SJSA1 (cell line): Measurements from ENCODE around the gene EDRF1. TPM values are rescaled to one million over a fixed set of nuclear protein-coding genes. Genes with fewer than 3 reads are reported as not detected.

Experiments used
- DNase-seq, 2 experiments: peaks; one replicate each; pipeline ENCODE4 v3.0.0-alpha.2; 2015 to 2020; ENCODE audit warnings: low spot score in 2 of 2, low read depth in 1 of 2
- H3K27ac ChIP-seq: fragments of 250-450 bp; sonication (Bioruptor Pico); 2 replicates; pipeline ENCODE4 v1.5.1; 2020; ENCODE audit warnings: mild to moderate bottlenecking, moderate library complexity
- H3K27me3 ChIP-seq: fragments of 250-450 bp; sonication (Bioruptor Pico); replicated peaks from 2 replicates; pipeline ENCODE4 v1.5.1; 2020; ENCODE audit warnings: mild to moderate bottlenecking, moderate library complexity
- H3K36me3 ChIP-seq: fragments of 250-450 bp; sonication (Bioruptor Pico); 2 replicates; pipeline ENCODE4 v1.5.1; 2020; ENCODE audit warnings: mild to moderate bottlenecking
- H3K4me1 ChIP-seq: fragments of 250-450 bp; sonication (Bioruptor Pico); replicated peaks from 2 replicates; pipeline ENCODE4 v1.6.1; 2021; ENCODE audit warnings: mild to moderate bottlenecking
- H3K4me3 ChIP-seq: fragments of 250-450 bp; sonication (Bioruptor Pico); 2 replicates; pipeline ENCODE4 v1.5.1; 2020; ENCODE audit warnings: mild to moderate bottlenecking
- H3K9me3 ChIP-seq: fragments of 250-450 bp; sonication (Bioruptor Pico); replicated peaks from 2 replicates; pipeline ENCODE4 v1.5.1; 2020; ENCODE audit warnings: mild to moderate bottlenecking
- total RNA-seq: library from RNA; depleted of rRNA; stranded (reverse); fragments of >200 nt; shearing (Covaris generic); gene quantifications from 2 replicates; pipeline ENCODE4 v1.2.3, GENCODE V29; 2014

The EDRF1 gene
- total RNA-seq, 1 experiment from 2014 or later: 32.8 TPM

DNA sequence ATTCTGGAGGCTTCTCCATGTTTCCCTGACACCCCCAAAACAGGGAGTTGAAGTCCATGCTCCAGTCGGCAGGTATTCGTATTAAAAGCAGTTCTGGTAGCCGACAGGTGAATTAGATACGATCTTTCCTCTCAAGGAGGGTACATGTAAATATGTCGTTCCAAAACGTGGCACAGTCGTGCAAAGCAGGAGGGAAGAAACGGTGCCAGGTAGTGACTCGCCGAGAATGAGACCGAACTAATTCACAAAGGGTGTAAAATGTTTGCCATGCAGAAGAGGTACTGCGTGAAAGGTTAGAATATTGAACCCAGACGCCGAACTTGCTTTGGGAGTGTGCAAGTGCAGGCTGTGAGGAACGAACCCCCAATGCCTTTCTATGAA is 483 bp downstream of the EDRF1 start:
- Histone ChIP-seq H3K27me3 (no peaks in the 10 kb centered on the region), H3K36me3 (peaks cover 50% of the 10 kb centered on the region), H3K27ac (peak overlapping the region; percentile 71), H3K4me1 (peaks cover 7% of the 10 kb centered on the region; the same call in 1 of the 2 replicates), H3K4me3 (peak overlapping the region; percentile 82), H3K9me3 (no peaks in the 10 kb centered on the region)
- DNase-seq: no peak

DNA sequence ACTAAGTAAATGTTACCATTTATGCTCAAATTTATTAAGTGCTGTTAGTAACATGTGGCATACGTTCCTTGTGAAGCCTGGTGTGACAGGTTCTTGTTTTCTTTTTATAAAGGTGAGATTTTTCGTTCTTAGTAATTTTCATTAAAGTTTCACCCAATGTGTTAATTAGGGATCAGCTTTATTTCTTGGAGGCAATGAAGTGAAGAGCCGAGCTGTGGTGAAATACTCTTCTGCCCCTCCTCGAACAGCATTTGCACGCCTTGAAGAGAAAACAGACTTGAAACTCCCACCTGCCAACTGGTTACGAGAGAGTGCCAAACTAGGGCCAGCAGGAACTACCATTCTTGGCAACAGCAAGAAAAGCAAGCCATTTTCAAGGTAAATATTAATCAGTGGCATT is 1.5 kb downstream of the EDRF1 start:
- Histone ChIP-seq H3K4me3 (no peak overlapping the region), H3K9me3 (no peaks in the 10 kb centered on the region), H3K27me3 (no peaks in the 10 kb centered on the region), H3K27ac (no peak overlapping the region), H3K4me1 (peaks cover 7% of the 10 kb centered on the region; the same call in 1 of the 2 replicates), H3K36me3 (peaks cover 59% of the 10 kb centered on the region)
- DNase-seq: no peak

DNA sequence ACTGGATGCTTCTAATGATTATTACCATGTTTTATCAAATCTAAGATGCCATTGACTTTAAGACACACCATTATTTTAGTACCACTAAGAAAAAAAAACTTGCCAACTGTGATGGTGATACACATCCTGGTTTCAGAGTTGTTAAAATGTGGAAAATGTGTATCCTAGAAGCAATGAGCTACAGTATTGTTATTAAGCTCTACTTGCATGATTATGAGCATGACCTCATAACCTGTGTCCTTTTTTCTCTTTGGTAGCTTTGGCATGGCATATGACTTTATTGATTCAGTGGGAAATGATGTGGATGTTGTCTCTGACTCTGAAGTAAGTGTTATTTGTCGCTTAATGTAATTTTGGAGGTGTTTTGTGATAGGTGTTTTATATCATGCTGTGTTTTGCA is 3.3 kb downstream of the EDRF1 start:
- Histone ChIP-seq H3K9me3 (no peaks in the 10 kb centered on the region), H3K4me1 (peaks cover 7% of the 10 kb centered on the region; the same call in 1 of the 2 replicates), H3K36me3 (peaks cover 76% of the 10 kb centered on the region), H3K27ac (no peak overlapping the region), H3K4me3 (no peak overlapping the region), H3K27me3 (no peaks in the 10 kb centered on the region)
- DNase-seq: no peak

DNA sequence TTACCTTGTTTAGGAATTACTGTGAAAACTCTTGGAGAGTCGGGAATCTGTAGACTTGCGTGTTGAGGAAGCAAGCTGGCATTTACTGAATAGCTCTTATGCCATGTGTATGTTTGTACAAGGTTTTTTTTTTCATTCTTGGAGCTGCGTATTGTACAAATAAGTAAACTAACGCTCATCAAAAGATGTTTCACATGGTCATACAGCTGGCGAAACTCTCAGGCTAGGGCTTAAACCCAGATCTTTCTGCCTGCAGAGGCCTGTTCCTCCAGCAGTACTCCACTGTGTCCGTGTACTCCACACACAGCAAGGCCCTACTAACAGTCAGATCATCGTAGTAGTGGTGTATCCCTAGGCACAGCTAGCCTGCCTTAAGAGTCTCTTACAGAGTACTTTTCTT is 7.4 kb downstream of the EDRF1 start:
- peaks cover 96% of the 10 kb centered on the region for H3K36me3 ChIP-seq
- no peak overlapping the region for H3K27ac ChIP-seq
- no peak for DNase-seq
- no peak overlapping the region for H3K4me3 ChIP-seq
- no peaks in the 10 kb centered on the region for H3K27me3 ChIP-seq
- H3K4me1 ChIP-seq: no peaks in the 10 kb centered on the region
- no peaks in the 10 kb centered on the region for H3K9me3 ChIP-seq

DNA sequence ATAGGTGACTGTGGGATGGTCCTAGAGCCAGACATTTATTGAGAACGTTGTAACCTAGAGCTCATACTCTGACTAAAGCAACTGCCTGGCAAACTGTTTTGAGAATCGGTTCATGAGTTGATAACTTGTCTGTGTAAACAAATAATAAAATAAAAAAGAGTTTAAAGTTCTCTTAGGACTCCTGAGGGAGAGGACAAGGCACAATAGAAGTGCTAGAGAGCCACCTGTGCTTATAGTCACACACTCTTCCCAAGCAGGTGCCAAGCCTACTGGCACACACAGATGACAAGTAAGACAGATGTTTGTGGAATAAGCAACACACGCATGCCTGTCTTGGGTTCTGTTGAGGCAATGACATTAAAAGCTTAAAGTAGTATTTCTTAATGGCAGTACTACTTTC is 7.9 kb downstream of the EDRF1 start:
- peaks cover 96% of the 10 kb centered on the region for H3K36me3 ChIP-seq
- no peaks in the 10 kb centered on the region for H3K27me3 ChIP-seq
- H3K9me3 ChIP-seq: no peaks in the 10 kb centered on the region
- H3K27ac ChIP-seq: no peak overlapping the region
- H3K4me1 ChIP-seq: no peaks in the 10 kb centered on the region
- DNase-seq: no peak
- no peak overlapping the region for H3K4me3 ChIP-seq

DNA sequence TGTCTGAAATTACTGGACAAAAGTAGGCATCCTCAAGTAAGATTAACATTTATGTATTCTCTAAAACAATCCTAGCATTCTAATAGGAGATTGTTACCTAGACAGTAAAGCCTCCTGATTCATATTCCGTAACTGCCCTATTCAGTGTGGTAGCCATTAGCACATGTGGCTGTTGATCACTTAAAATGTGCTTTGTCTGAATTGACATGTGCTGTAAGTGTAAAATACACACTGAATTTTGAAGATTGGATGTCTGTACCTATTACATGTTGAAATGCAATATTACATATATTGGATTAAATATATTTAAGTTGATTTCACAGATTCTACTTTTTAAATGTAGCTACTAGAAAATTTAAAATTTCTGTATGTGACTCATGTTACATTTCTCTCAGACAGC is 14.6 kb downstream of the EDRF1 start:
- peaks cover 98% of the 10 kb centered on the region for H3K36me3 ChIP-seq

DNA sequence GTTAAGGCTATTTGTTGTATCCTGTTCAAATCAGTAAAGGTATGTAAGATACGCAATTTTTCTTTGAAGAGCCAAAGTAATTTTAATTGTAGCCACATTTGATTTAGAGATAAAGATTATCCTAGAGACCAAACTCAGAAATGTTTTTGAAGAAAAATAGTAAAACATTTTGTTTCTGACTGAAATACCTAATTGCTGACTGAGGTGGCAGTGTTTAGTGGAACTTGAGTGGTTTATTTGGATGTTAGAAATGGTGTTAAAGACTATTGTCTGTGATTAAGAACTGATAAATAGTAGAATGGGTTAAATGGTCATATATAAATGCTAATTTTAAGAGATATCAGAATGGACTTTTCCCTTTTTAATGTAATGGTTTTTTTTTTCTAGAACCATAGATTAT is 15.3 kb downstream of the EDRF1 start:
- DNase-seq: no peak
- Histone ChIP-seq H3K4me3 (no peak overlapping the region), H3K36me3 (peaks cover 98% of the 10 kb centered on the region), H3K27ac (no peak overlapping the region), H3K9me3 (no peaks in the 10 kb centered on the region), H3K27me3 (no peaks in the 10 kb centered on the region), H3K4me1 (no peaks in the 10 kb centered on the region)

More for the DNA sequence above, 14.6 kb downstream of the EDRF1 start:
- no peak overlapping the region for H3K27ac ChIP-seq
- no peak for DNase-seq
- H3K9me3 ChIP-seq: no peaks in the 10 kb centered on the region
- no peaks in the 10 kb centered on the region for H3K4me1 ChIP-seq
- H3K27me3 ChIP-seq: no peaks in the 10 kb centered on the region
- H3K4me3 ChIP-seq: no peak overlapping the region

DNA sequence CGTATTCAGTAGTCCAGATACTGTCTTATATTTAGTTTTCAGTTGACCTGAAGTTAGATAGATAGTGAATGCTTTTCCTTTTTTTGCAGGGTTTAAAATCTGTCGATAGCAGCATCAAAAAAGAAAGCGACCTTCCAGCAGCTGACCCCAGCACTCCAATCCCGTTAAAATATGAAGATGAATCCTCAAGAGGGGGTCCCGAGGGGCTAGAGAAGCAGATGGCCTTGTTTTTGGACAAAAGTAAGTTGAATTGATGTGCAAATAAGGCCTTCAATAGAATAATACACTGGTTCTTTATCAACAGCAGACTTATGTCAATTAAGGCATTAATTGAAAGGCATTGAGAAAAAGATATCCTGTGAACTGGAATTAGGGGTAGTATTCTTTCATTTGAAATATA is 18.7 kb downstream of the EDRF1 start:
- no peak for DNase-seq
- H3K27ac ChIP-seq: no peak overlapping the region
- H3K4me1 ChIP-seq: no peaks in the 10 kb centered on the region
- H3K4me3 ChIP-seq: no peak overlapping the region
- no peaks in the 10 kb centered on the region for H3K27me3 ChIP-seq
- no peaks in the 10 kb centered on the region for H3K9me3 ChIP-seq
- peaks cover 97% of the 10 kb centered on the region for H3K36me3 ChIP-seq

DNA sequence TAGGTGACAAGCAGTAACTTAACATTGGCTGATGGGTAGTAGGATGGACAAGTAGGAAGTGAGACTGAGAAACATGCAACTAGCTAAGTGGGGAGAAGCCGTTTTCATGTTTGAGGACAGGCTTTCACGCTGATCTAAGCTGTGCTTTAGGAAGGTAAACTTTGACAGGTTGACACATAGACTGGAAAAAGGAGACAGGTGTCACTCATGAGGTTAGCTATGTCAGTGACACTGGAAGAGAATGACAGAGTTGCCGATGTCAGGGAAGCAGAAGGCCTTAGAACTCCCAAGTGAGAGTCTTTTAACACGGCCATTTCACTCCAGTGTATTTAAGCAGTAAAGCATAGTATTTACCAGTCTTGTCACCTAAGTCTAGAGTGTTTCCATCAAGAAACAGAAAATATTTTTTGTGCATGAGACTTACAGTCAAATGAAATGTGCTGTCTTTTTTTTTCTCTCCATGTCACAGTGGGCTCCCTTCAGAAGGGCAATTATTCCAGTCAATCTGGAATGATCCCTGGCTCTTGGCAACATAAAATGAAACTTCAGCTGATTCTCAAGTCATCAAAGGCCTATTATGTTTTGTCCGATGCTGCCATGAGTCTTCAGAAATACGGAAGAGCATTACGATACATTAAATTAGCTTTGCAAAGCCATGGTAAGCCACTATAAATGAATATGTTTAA is 20.6 kb downstream of the EDRF1 start:
- Histone ChIP-seq H3K4me3 (no peak overlapping the region), H3K27ac (no peak overlapping the region), H3K27me3 (no peaks in the 10 kb centered on the region), H3K4me1 (no peaks in the 10 kb centered on the region), H3K9me3 (no peaks in the 10 kb centered on the region), H3K36me3 (peaks cover 95% of the 10 kb centered on the region)
- DNase-seq: no peak

DNA sequence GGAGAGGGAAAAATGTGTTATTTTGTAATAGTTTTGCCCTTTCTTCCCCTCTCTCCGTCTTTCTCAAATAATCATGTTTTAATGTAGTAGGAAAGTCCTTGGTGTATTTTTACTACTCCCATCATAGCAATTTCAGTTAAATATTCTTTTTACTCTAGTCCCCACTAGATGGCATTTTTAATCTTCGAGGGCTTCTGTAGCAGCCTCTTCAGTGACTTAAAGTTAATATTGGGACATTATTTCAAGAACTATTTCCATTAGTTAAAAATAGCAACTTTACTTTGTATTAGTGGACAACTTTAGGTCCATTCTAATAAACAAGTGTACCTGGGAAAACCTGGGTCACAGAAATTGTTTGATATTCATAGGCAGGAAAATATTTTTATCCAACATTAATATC is 23.0 kb downstream of the EDRF1 start:
- H3K4me1 ChIP-seq: no peaks in the 10 kb centered on the region
- peaks cover 93% of the 10 kb centered on the region for H3K36me3 ChIP-seq
- no peaks in the 10 kb centered on the region for H3K27me3 ChIP-seq
- no peak overlapping the region for H3K27ac ChIP-seq
- no peak for DNase-seq
- H3K4me3 ChIP-seq: no peak overlapping the region
- H3K9me3 ChIP-seq: no peaks in the 10 kb centered on the region

DNA sequence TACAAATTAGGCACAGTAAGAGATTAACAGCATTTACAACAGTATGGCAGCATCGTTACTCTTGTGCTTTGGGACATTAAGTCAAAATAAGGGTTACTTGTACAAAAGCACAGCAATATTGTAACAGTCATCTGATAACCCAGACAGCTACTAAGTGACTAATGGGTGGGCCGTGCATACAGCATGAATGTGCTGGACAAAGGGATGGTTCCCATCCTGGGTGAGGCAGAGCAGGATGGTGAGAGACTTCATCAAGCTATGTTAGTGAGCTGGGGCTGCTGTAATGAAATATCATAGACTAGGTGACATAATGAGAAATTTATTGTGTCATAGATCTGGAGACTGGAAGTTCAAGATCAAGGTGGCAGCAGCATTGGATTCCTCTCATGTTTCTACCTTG is 25.4 kb downstream of the EDRF1 start:
- peaks cover 93% of the 10 kb centered on the region for H3K36me3 ChIP-seq
- DNase-seq: no peak
- no peaks in the 10 kb centered on the region for H3K27me3 ChIP-seq
- H3K4me3 ChIP-seq: no peak overlapping the region
- H3K9me3 ChIP-seq: no peaks in the 10 kb centered on the region
- no peaks in the 10 kb centered on the region for H3K4me1 ChIP-seq
- H3K27ac ChIP-seq: no peak overlapping the region

DNA sequence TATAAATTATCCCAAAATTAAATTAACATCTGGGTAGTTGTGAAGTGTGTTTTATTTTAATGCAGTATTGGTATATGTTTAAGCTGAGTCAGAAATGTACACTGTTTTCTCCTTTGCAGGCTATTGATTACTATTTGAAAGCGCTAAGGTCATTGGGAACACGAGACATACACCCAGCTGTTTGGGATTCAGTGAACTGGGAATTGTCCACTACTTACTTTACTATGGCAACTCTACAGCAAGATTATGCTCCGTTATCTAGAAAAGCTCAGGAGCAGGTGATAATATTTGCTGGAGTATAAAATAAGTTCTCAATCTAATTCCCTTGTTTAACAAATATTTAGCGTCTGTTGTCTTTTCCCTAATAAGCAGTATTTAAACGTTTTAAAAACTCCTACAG is 27.9 kb downstream of the EDRF1 start:
- H3K4me1 ChIP-seq: no peaks in the 10 kb centered on the region
- H3K27ac ChIP-seq: no peak overlapping the region
- no peaks in the 10 kb centered on the region for H3K27me3 ChIP-seq
- H3K9me3 ChIP-seq: no peaks in the 10 kb centered on the region
- no peak overlapping the region for H3K4me3 ChIP-seq
- no peak for DNase-seq
- peaks cover 93% of the 10 kb centered on the region for H3K36me3 ChIP-seq

DNA sequence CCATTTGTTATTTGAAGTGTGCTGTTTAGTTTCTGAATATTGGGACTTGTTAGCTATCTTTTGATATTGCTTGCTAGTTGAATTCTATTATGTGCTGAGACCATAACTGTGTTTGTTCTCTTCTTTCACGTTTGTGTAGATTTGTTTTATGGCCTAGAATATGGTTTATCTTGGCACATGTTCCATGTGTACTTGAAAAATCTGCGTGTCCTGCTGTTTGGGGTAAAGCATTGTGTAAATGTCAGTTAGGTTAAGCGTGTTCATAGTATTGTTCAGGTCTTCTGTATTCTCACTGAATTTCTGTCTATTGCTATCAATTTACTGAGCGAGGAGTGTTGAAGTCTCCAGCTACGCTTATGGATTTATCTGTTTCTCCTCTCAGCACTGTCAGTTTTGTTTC is 36.7 kb downstream of the EDRF1 start:
- peaks cover 82% of the 10 kb centered on the region for H3K36me3 ChIP-seq
- no peaks in the 10 kb centered on the region for H3K9me3 ChIP-seq
- H3K4me3 ChIP-seq: no peak overlapping the region
- DNase-seq: no peak
- H3K27me3 ChIP-seq: no peaks in the 10 kb centered on the region
- H3K27ac ChIP-seq: no peak overlapping the region
- H3K4me1 ChIP-seq: no peaks in the 10 kb centered on the region

DNA sequence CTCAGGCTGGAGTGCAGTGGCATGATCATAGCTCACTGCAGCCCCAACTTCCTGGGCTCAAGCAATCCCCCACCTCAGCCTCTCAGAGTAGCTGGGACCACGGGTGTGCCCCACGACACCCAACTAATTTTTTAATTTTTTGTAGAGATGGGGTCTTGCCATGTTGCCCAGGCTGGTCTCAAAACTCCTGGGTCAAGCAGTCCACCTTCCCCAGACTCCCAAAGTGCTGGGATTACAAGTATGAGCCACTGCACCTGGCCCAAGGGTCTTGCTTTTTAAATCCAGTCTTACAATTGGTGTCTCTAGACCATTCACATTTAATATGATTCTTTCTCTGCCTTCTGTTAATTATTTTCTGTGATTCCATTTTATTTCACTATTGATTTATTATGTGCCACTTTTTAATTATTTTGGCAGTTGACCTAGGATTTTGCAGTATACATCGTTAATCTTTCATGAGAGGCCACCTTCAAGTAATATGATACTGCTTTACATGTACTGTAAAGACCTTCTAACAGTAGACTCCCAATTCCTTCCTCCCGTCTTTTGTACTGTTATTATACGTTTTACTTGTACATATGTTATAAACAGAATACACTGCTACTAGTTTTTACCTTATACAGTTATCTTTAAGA is 37.5 kb downstream of the EDRF1 start:
- Histone ChIP-seq H3K27me3 (no peaks in the 10 kb centered on the region), H3K4me3 (no peak overlapping the region), H3K36me3 (peaks cover 83% of the 10 kb centered on the region), H3K27ac (no peak overlapping the region), H3K9me3 (no peaks in the 10 kb centered on the region), H3K4me1 (no peaks in the 10 kb centered on the region)
- DNase-seq: no peak

DNA sequence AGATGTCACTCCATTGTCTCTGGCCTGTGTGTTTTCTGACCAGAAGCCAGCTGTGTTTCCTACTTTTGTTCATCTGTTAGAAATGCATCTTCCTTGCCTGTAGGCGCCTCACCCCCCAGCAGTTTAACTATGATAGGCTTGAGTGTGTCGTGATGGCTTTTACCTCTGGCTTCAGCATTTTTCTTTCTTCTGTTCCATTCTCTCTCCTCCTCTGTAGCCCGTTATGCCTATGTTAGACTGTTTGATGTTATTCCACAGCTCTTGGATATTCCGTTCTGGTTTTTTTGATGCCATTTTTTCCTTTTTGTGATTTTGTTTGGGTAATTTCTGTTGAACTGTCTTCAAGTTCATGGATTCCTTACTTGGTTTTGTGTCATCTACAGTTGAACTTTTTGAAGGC is 38.2 kb downstream of the EDRF1 start:
- peaks cover 82% of the 10 kb centered on the region for H3K36me3 ChIP-seq
- no peak overlapping the region for H3K27ac ChIP-seq
- H3K9me3 ChIP-seq: no peaks in the 10 kb centered on the region

More for the DNA sequence above, 38.2 kb downstream of the EDRF1 start:
- no peak overlapping the region for H3K4me3 ChIP-seq
- no peak for DNase-seq
- H3K27me3 ChIP-seq: no peaks in the 10 kb centered on the region
- H3K4me1 ChIP-seq: no peaks in the 10 kb centered on the region
